ENCODE data around the gene ZNF362. TPM values are rescaled to one million over a fixed set of nuclear protein-coding genes. Genes with fewer than 3 reads are reported as not detected.

The ZNF362 gene
- total RNA-seq, 2 donors from 2014 or later = 25.3 to 55.4 TPM

DNA sequence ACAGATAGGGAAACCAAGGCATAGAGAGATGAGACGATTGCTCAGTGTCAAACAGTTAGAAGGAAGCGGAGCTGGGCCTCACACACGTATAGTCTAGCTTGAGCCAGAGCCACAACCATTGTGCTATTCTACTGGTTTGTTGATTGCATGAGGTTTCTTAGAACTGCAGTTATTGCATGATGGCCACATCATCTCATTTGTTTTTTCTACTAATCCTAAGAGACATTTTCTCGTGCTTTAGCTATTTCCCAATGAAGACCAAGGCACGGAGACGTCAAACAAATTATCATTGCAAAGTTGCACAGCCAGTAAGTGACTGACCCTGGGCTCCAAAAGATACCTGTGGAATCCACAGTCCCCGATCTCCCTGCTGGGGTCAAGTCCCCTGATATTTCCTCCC lies 25.1 kb upstream of the ZNF362 start:
- Histone ChIP-seq H3K9me3 (no peaks in the 10 kb centered on the region), H3K27ac (no peak overlapping the region)
- ATAC-seq (ENCODE audit: insufficient number of reproducible peaks, low FRiP score, low read depth) = no peak

GRCh38 chr1:33232716-33233115 lies 23.6 kb upstream of the ZNF362 start:
- H3K4me3 ChIP-seq = no peak overlapping the region
- no peaks in the 10 kb centered on the region for H3K9me3 ChIP-seq
- no peak overlapping the region for H3K27ac ChIP-seq
- H3K36me3 ChIP-seq = no peaks in the 10 kb centered on the region
- TF ChIP-seq CTCF (IDR thresholded peaks at IDR 0.05) = no peak
- ATAC-seq (ENCODE audit: insufficient number of reproducible peaks, low FRiP score, low read depth) (no peak), DNase-seq (ENCODE audit: low spot score) (no peak)
- no peaks in the 10 kb centered on the region for H3K4me1 ChIP-seq (ENCODE audit: control insufficient read depth in 1 of 2, low read depth in 2 of 2)
- H3K27me3 ChIP-seq (replicated peaks; ENCODE audit: insufficient read depth) = no peaks in the 10 kb centered on the region

More for the DNA sequence above, 25.1 kb upstream of the ZNF362 start:
- Histone ChIP-seq H3K4me3 (no peak overlapping the region), H3K36me3 (no peaks in the 10 kb centered on the region), H3K4me1 (ENCODE audit: control insufficient read depth in 1 of 2, low read depth in 2 of 2) (no peaks in the 10 kb centered on the region), H3K27me3 (replicated peaks; ENCODE audit: insufficient read depth) (no peaks in the 10 kb centered on the region)
- DNase-seq (ENCODE audit: low spot score) = no peak
- TF ChIP-seq CTCF (IDR thresholded peaks at IDR 0.05) = no peak

- Histone ChIP-seq H3K36me3 (no peaks in the 10 kb centered on the region), H3K9me3 (no peaks in the 10 kb centered on the region), H3K4me3 (no peak overlapping the region), H3K27ac (no peak overlapping the region), H3K4me1 (ENCODE audit: control insufficient read depth in 1 of 2, low read depth in 2 of 2) (no peaks in the 10 kb centered on the region), H3K27me3 (replicated peaks; ENCODE audit: insufficient read depth) (no peaks in the 10 kb centered on the region)
- ATAC-seq (ENCODE audit: insufficient number of reproducible peaks, low FRiP score, low read depth) = no peak
- TF ChIP-seq CTCF (IDR thresholded peaks at IDR 0.05) = no peak
- DNase-seq (ENCODE audit: low spot score) = no peak
Measured at GRCh38 chr1:33234131-33234530, 22.2 kb upstream of the ZNF362 start.

GRCh38 chr1:33234588-33234990 lies 21.7 kb upstream of the ZNF362 start:
- ATAC-seq (ENCODE audit: insufficient number of reproducible peaks, low FRiP score, low read depth) (no peak), DNase-seq (ENCODE audit: low spot score) (no peak)
- Histone ChIP-seq H3K36me3 (no peaks in the 10 kb centered on the region), H3K4me1 (ENCODE audit: control insufficient read depth in 1 of 2, low read depth in 2 of 2) (no peaks in the 10 kb centered on the region), H3K27me3 (replicated peaks; ENCODE audit: insufficient read depth) (no peaks in the 10 kb centered on the region), H3K27ac (no peak overlapping the region), H3K9me3 (no peaks in the 10 kb centered on the region), H3K4me3 (no peak overlapping the region)
- no peak for TF ChIP-seq CTCF (IDR thresholded peaks at IDR 0.05)

GRCh38 chr1:33235521-33235920 lies 20.8 kb upstream of the ZNF362 start:
- Histone ChIP-seq H3K27me3 (replicated peaks; ENCODE audit: insufficient read depth) (no peaks in the 10 kb centered on the region), H3K36me3 (no peaks in the 10 kb centered on the region), H3K4me3 (no peak overlapping the region), H3K4me1 (ENCODE audit: control insufficient read depth in 1 of 2, low read depth in 2 of 2) (no peaks in the 10 kb centered on the region), H3K27ac (no peak overlapping the region), H3K9me3 (no peaks in the 10 kb centered on the region)
- TF ChIP-seq CTCF (IDR thresholded peaks at IDR 0.05) = no peak
- ATAC-seq (ENCODE audit: insufficient number of reproducible peaks, low FRiP score, low read depth) (no peak), DNase-seq (ENCODE audit: low spot score) (no peak)

Data from thoracic aorta (tissue), 2 donors.